Activated gamma-delta T cell treated with Interleukin-2 at 50 U/mL for 16 hours (primary cell): ENCODE data around the gene ZNRD2.

ENCODE experiments used
- DNase-seq: peaks from one replicate; pipeline ENCODE4 v3.0.0-alpha.2; 2020

The ZNRD2 gene

GRCh38 chr11:65589444-65590239 lies 19.4 kb downstream of the ZNRD2 start:
- DNase-seq, result no peak

DNA sequence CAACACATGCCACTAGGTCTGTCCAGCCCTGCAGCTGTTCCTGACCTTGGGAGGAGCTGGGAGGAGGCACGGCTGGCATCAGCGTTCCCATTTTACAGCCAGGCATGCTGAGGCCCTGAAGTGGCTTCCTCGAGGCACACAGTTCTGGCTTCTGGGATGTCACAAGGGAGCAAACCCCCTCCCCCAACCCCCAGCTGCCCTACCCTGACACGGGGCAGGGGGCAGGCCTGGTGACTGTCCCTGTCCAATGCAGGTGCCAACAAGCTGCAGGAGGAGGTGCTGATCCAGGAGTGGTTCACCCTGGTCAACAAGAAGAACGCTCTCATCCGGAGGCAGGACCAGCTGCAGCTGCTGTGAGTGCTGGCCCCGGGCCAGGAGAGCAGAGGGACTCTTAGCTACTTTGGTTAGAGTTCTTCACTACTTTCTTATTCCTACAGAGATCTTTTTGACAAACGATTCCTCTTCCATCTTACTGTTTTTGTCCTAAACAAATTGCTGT lies 20.0 kb downstream of the ZNRD2 start:
- DNase-seq, result no peak

DNA sequence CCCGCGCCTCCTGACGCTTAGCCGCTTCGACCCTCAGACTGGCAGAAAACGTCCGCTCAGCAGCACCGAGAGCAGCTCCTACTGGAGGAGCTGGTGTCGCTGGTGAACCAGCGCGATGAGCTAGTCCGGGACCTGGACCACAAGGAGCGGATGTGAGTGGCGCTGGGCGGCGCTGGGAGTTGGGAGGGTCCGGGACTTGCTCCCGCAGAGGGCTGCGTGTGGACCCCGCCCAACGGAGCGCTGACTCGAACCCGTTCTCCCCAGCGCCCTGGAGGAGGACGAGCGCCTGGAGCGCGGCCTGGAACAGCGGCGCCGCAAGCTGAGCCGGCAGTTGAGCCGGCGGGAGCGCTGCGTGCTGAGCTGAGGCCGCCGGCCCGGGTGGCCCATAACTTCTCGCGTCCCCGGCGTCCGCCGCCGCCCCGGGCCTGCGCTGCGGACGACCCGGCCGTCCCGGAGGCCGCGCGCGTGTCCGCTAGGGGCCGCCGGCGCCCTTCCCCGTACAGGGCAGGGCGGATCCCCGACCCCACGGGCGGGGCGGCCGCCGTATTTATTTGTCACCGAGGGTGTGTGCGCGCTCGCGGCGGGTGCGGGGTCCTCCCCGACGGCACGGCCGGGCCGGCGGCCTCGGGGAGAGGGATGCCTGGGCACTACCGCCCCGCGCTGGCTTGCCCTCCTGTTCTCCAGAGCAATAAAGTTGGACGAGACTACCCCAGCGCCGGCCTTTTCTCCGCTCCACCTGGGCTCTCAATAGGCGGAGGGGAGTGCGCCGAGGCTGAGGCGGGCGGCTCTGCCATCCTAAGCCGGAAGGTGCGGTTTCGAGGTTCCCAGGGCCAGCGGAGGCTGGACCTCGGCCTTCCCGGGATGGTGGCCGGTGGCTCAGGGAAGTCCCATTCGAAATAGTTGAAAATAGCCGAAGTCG lies 21.9 kb downstream of the ZNRD2 start:
- no peak for DNase-seq

GRCh38 chr11:65592858-65593517 lies 22.7 kb downstream of the ZNRD2 start:
- no peak for DNase-seq

GRCh38 chr11:65593518-65594414 lies 23.5 kb downstream of the ZNRD2 start:
- peak; percentile 57 for DNase-seq

GRCh38 chr11:65595131-65595530 lies 24.9 kb downstream of the ZNRD2 start:
- no peak for DNase-seq

DNA sequence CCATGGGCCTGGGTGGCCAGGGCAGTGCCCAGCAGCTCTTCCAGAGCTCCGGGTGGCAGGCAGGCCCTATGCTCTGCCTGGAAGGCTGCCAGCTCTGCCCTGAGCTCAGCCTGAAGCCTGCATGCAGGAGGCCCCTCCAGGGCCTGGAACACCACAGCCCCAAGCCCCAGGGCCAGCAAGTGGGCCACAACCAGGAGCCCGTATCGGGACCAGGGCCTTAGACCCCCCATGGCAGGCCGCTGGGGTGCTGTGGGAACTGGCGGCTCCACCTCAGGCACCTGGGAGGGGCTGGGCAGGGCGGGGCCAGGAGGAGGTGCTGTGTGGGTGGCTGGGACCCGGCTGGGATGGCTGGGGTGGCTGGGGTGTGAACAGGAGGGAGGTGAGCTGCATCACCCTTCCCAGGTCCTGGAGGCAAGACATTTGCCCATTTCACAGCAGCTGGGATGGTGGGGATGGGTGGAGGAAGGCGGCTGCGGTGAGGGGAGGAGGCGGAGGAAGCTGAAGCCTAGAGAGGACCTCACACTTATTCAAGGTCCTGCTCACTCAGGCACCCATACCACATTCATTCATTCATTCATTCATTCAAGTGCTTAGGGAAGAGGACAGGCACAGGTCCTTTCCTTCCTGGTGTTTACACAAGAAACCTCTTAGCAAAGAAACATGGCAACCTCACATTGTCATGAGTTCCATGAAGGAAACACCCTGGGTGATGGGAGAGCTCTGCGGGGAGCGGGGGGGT lies 25.4 kb downstream of the ZNRD2 start, which contains the start of gene KCNK7:
Gene KCNK7 (minus strand): TSS at position 258 of the 739 bp plus-strand sequence. CDS start 28 bp downstream, at position 230.
- DNase-seq, result no peak

DNA sequence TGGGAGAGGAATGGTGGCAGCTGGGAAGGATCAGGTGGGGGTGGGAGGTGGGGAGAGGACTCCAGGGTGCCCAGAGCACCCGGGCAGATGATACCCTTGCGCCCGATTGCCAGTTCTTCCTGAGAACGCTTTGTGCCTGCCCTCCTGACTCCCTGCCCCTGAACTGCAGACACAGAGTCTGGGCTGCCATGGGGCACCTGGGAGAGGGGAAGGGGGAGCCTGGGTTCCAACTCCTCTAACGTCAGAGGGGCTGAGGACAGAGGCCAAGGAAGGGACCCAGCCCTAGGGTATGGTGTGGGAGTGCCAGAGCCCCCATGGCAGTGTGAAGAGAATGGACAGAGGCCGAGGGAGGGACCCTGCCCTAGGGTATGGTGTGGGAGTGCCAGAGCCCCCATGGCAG lies 26.2 kb downstream of the ZNRD2 start:
- no peak for DNase-seq

- no peak for DNase-seq
These were observed 28.0 kb downstream of the ZNRD2 start for GRCh38 chr11:65598258-65598699.

DNA sequence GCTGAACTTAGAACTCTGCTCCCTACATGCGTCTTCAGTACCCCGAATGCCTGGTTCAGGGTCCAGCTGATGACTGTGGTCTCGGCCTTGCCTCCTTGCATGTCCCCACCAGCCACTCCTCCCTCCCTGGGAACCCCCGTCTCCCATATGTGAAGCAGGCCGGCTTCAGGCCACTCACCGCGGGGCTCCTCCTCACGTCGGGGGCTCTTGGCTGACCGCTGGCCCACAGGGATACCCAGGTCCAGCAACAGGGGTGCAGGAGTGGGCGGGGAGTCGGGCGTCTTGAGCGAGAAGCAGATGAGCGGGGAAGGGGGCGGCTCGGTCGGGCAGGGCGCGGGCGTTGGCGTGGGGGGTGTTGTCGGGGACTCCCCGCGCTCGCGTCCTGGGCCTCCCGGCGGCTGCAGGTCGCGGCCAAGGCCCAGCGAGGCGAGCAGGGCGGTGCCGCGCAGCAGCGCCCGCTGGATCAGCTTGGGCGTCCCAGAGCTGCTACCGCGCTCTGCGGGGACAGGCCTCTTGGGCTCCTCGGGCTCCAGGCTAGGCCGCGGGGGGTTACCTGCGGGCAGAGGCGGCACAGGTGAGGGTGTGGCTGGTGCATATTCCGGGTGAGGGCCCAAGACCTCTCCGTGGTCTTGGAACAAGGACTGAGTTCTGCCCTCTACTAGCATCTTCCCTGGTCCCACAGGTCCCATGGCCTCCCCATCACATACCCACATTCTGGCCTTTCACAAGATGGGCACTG lies 29.1 kb downstream of the ZNRD2 start:
- DNase-seq, result no peak

- no peak for DNase-seq
These were observed 29.6 kb downstream of the ZNRD2 start for GRCh38 chr11:65599955-65600246.

DNA sequence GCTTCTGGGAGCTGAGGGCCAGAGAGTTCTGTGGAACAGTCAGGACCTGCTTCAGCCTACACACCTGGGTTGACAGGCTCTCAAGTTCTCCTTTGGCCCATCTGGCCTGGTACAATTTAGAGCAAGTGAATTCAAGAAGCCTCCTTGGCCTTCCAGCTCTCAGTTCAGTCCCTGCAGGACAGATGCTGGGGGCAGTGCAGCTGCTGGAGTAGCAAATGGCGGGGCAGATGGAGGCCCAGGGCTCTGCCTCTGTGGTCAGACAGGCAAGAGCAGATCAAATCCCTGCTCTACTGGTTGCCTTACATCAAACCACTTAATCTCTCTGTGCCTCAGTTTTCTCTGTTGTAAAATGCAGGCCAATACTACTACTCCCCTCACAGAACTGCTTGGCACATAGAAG lies 34.0 kb downstream of the ZNRD2 start:
- no peak for DNase-seq

DNA sequence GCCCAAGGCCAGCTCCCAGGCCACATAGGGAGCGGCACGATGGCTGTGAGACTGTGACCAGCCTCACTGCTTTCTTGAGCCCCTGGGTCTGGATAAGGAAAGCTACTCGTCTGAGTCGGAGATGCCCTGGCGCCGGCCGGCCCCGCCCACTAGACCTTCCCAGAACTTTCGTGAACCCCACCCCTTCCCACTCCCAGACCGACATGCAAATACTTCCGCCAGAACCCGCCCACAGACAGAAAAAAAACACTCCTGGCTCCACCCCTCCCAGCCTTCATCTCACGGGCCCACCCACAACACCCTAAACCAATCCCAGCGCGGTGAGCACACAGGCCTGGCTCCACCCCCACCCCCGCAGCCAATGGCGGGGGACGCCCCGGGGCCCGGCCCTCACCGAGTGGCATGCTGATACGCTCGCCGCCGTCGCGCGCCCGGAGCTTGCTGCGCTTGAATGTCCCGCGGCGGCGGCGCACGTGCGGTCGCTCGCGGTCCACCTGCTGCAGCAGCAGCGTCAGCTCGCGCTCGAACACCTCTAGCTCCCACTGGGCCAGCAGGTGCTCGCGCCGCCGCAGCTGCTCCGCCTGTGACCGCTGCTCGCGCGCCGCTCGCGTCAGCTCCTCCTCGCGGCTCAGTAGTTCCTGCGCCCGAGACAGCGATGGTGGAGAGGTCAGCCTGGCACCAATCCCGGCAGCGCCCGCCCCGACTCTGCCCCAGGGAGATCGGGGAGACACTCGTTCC lies 36.8 kb downstream of the ZNRD2 start:
- no peak for DNase-seq

DNA sequence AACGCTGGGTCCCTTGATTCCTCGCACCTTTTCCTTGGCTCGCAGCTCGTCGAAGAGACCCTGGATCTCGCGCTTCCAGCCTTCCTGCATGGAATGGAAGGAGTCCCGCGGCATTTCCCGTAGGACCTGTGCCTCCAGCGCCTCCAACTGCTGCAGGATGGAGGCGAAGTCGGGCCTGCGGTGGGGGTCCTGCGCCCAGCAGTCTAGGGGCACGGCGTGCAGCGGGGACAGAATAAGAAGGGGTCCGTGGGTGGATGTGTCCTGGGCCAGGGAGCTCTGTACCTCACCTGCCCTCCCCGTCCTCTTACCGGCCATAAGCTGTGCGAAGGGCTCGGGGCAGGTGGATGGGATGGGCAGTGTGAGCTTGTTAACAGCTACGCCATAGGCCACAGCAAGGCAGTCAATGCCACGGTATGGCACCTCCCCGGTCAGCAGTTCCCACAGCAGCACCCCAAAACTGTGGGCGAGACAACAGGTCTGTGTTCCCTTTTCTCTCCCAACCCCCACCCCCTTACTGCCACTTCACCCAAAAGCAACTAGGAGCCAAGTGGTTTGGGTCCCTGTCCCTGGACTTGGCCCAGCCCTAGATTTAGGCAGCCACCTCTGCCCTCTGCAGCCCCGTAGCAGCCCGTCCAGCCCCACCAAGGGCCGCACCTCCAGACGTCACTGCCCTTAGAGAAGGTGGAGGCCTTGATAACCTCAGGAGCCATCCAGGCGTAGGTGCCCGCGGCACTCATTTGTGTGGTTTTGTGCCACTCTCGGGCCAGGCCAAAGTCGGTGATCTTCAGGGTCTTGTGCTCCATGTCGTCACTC lies 37.5 kb downstream of the ZNRD2 start:
- no peak for DNase-seq

DNA sequence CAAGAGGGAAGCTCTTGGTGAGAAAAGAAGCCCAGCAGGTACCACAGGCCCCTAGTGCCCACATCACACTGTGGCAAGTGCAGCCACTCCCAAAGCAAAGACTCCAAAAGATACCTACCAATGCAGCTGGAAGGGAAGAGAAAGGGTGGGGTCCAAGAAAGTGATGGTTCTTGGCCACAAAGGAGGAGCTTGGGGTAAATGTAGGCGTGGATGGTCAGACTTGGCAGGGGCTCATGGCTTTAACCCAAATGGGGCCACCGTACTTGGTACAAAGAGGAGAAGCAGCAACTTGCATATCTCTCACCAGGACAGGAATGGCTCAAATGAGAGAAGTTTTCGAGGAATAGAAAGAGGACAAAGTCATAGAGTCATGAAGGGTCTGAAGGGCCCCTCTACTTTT lies 39.0 kb downstream of the ZNRD2 start:
- DNase-seq, result no peak

- no peak for DNase-seq
These were observed 39.4 kb downstream of the ZNRD2 start for GRCh38 chr11:65609665-65610064.

DNA sequence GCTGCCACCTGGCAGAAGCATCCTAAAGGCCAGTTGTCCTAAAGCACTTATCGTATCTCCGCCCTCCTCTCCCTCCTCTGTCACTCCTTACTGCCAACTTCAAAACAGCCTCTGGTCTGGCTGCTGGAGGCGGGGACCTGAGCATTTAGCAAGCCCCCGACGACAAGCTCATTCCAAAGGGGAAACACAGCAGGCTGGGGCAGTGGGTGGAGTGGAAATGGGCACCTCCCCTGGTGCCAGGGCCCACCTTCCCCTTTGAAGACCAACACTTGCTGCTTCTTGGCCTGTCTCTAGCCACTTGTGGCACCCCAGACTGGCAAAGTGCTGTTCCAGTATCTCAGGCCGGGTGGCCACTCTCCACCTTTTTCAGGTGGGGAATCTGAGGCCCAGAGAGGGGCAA lies 40.1 kb downstream of the ZNRD2 start:
- no peak for DNase-seq

DNA sequence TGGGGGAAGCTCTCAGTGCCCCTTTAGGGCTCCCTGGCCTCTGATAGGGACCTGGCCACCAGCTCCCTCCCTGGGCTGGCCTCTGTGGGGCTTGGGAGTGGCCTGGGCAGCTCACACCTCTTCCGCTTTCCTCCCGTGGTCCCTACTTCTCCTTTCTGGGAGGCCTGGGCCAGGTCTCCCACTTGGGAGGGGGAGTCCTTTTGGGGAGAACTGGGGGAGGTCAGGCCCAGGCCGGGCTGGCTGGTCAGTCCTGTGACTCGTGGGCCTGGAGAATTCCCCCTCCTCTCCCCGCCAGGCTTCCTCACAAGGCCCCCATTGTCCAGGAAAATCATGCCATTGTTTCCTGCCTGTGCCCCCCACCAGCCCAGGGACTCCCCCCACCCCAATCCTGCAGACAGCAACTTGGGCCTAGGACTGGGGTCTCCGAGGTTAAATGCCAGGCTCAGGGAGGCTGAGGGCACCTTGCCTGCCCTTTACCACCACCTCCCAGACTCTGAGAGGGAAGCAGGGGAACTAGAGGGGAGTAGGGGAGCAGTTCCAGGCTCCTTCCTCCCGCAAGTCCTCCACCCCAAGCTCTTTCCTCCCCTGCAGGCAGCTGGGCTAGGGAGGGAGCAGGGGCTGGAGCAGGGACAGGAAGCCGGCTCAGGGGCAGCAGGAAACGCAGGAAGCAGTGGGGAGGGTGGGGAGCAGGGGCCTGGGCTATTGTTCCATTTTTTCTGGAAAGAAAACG lies 40.9 kb downstream of the ZNRD2 start:
- no peak for DNase-seq
